Glutamatergic neuron (in vitro differentiated cells): Measurements from ENCODE around the gene MDK. TPM values are rescaled to one million over a fixed set of nuclear protein-coding genes. Genes with fewer than 3 reads are reported as not detected.

Source experiments
- DNase-seq: peaks from one replicate; pipeline ENCODE4 v3.0.0; 2022
- H3K27ac Mint-ChIP-seq: one replicate; pipeline ENCODE4 v1.8.0; 2020; ENCODE audit warnings: mild to moderate bottlenecking, mixed read lengths, inconsistent platforms; ENCODE audit not compliant: unreplicated experiment
- H3K27me3 Mint-ChIP-seq: one replicate; pipeline ENCODE4 v1.8.0; 2020; ENCODE audit warnings: mild to moderate bottlenecking, moderate library complexity, mixed read lengths, inconsistent platforms; ENCODE audit not compliant: unreplicated experiment
- H3K36me3 Mint-ChIP-seq: one replicate; pipeline ENCODE4 v1.8.0; 2020; ENCODE audit warnings: mild to moderate bottlenecking, mixed read lengths, inconsistent platforms; ENCODE audit not compliant: unreplicated experiment
- H3K4me1 Mint-ChIP-seq: one replicate; pipeline ENCODE4 v1.8.0; 2020; ENCODE audit warnings: mild to moderate bottlenecking, low read depth, mixed read lengths, inconsistent platforms; ENCODE audit not compliant: unreplicated experiment
- H3K4me3 Mint-ChIP-seq: one replicate; pipeline ENCODE4 v1.8.0; 2020; ENCODE audit warnings: mild to moderate bottlenecking, mixed read lengths, inconsistent platforms; ENCODE audit not compliant: unreplicated experiment
- H3K9me3 Mint-ChIP-seq: one replicate; pipeline ENCODE4 v1.8.0; 2020; ENCODE audit warnings: mild to moderate bottlenecking, moderate library complexity, mixed read lengths, inconsistent platforms; ENCODE audit not compliant: unreplicated experiment
- long read RNA-seq: library from polyadenylated mRNA; unstranded; transcript quantifications from one replicate; pipeline ENCODE4 v2.0.0, GENCODE V29; 2020; ENCODE audit not compliant: unreplicated experiment
- total RNA-seq: library from RNA; stranded (reverse); fragmentation: NEBNext Ultra II Directional; extraction: Animal tissue kit (Norgen Biotek cat#: 25700); gene quantifications from one replicate; pipeline ENCODE4 v1.2.1, GENCODE V29; 2021; ENCODE audit not compliant: unreplicated experiment
- TF ChIP-seq, protein P1 (sequence below): fragments of 200-600 bp; sonication (generic); IDR thresholded peaks from one replicate; pipeline ENCODE4 v1.5.0; 2021; ENCODE audit not compliant: partially characterized antibody, unreplicated experiment

The MDK gene
- 846 TPM for total RNA-seq
- long read RNA-seq, transcript MDK-206 (4 exons, 1,026 nt), result minor isoform, 55 of 616 reads
- long read RNA-seq, transcript MDK-205 (5 exons, 1,166 nt), result minor isoform, 14 of 616 reads
- long read RNA-seq, transcript MDK-203 (5 exons, 828 nt), result major isoform, 504 of 616 reads
- long read RNA-seq, partial matches to known transcripts, result 18 of 616 reads
- long read RNA-seq, other reads (novel, unspliced or antisense), result 18 of 616 reads

DNA sequence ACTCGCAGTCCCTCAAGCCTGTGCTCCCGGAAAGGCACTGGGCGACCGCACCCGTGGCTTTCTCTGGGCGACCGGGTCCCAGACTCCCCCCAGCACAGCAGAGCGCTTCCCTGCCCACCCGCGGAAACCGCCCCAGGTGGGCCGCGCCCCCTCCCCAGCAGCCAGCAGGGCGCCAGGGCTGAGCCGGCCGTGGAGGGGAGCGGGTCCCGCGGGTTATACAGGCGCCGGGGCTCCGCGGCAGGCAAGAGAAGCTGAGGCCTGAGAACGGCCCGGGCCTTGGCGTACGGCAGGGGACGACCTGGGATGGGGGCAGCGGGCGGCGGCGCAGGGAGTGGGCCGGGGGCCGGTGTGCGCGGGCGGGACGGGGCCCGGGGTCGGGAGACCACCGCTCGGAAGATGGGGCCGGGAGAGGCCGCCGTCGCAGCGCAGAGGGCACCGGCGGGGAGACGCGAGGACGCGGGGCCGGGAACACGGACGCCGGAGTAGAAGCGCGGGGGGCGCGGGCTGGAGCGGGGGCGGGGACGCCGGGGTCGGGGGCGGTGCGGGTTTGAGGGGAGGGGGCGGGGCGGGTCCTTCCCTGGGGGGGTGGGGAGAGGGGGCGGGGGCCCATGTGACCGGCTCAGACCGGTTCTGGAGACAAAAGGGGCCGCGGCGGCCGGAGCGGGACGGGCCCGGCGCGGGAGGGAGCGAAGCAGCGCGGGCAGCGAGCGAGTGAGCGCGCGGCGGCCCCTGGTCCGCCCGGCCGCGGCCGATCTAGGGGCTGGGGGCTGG lies at the start of gene MDK:
Gene MDK (plus strand): TSS at position 622 of the 771 bp plus-strand sequence. CDS start 389 bp downstream, outside the sequence.
- peaks cover 19% of the 10 kb centered on the region for H3K4me1 Mint-ChIP-seq
- H3K4me3 Mint-ChIP-seq, result peak within 1 kb of the TSS; percentile 85
- peak; percentile 83 for DNase-seq
- peaks cover 5% of the 10 kb centered on the region for H3K36me3 Mint-ChIP-seq
- peak within 1 kb of the TSS; percentile 64 for H3K27ac Mint-ChIP-seq
- TF ChIP-seq, protein P1, sequence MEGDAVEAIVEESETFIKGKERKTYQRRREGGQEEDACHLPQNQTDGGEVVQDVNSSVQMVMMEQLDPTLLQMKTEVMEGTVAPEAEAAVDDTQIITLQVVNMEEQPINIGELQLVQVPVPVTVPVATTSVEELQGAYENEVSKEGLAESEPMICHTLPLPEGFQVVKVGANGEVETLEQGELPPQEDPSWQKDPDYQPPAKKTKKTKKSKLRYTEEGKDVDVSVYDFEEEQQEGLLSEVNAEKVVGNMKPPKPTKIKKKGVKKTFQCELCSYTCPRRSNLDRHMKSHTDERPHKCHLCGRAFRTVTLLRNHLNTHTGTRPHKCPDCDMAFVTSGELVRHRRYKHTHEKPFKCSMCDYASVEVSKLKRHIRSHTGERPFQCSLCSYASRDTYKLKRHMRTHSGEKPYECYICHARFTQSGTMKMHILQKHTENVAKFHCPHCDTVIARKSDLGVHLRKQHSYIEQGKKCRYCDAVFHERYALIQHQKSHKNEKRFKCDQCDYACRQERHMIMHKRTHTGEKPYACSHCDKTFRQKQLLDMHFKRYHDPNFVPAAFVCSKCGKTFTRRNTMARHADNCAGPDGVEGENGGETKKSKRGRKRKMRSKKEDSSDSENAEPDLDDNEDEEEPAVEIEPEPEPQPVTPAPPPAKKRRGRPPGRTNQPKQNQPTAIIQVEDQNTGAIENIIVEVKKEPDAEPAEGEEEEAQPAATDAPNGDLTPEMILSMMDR, result no peak
- peaks cover 11% of the 10 kb centered on the region for H3K27me3 Mint-ChIP-seq
- peaks cover 22% of the 10 kb centered on the region for H3K9me3 Mint-ChIP-seq

- H3K36me3 Mint-ChIP-seq, result no peaks in the 10 kb centered on the region
- peaks cover 10% of the 10 kb centered on the region for H3K27me3 Mint-ChIP-seq
- peaks cover 10% of the 10 kb centered on the region for H3K9me3 Mint-ChIP-seq
- DNase-seq, result no peak
- H3K27ac Mint-ChIP-seq, result peak overlapping the region; percentile 4
- peaks cover 27% of the 10 kb centered on the region for H3K4me1 Mint-ChIP-seq
- H3K4me3 Mint-ChIP-seq, result peak overlapping the region; percentile 61
- TF ChIP-seq, protein P1, result no peak
Measured at GRCh38 chr11:46332093-46332567, 49.3 kb upstream of the MDK start.

GRCh38 chr11:46332568-46333393 lies 48.7 kb upstream of the MDK start:
- Mint-ChIP-seq H3K27me3 (peaks cover 10% of the 10 kb centered on the region), H3K36me3 (no peaks in the 10 kb centered on the region), H3K9me3 (peaks cover 10% of the 10 kb centered on the region), H3K27ac (no peak overlapping the region), H3K4me1 (peaks cover 27% of the 10 kb centered on the region), H3K4me3 (peak overlapping the region; percentile 61)
- TF ChIP-seq, protein P1, result no peak
- peak; percentile 56 for DNase-seq

DNA sequence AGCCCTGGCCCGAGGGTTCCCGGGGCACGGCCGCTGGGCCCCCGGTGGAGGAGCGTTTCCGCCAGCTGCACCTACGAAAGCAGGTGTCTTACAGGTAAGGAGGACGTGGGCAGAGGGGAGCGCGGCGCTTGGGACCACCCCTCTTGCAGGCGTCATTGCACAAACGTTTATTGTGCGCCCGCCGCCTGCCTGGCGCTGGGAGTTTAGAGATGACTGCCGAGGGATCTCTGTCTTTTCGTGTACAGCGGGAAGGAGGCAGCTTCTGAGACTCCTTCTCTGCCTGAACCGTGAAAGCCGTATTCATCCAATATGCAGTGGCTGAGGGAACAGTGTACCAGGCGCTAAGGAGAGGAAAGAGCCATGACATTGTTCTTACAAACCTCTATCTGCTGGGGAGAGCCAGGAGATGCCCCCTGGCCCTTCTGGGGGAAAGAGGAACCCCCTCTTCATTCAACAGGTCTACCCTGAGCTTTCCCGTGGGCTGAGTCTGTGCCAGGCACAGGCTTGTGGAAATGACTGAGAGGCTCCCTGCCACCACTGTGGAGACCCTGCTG lies 48.0 kb upstream of the MDK start:
- no peak for DNase-seq
- Mint-ChIP-seq H3K27ac (no peak overlapping the region), H3K4me1 (peaks cover 28% of the 10 kb centered on the region), H3K4me3 (peak overlapping the region; percentile 46), H3K27me3 (peaks cover 10% of the 10 kb centered on the region), H3K36me3 (no peaks in the 10 kb centered on the region), H3K9me3 (peaks cover 10% of the 10 kb centered on the region)
- TF ChIP-seq, protein P1, result no peak
